SK-N-SH treated with all-trans-retinoic acid at 6 μM for 48 hours (cell line): ENCODE data around the gene VTA1.

Source experiments
- ATAC-seq: fragments of 200-7000 bp; cut with Tn5 transposase; 3 replicates; pipeline ENCODE4 v1.9.1; 2020; ENCODE audit warnings: mild to moderate bottlenecking, moderate library complexity
- BACH2 ChIP-seq: fragments of 250-450 bp; sonication (Bioruptor Pico); IDR thresholded peaks from 2 replicates; pipeline ENCODE4 v1.9.0; 2021; ENCODE audit warnings: mild to moderate bottlenecking, borderline replicate concordance
- CSDC2 ChIP-seq: fragments of 250-450 bp; sonication (Bioruptor Pico); IDR thresholded peaks from 2 replicates; pipeline ENCODE4 v1.5.0; 2020; ENCODE audit warnings: mild to moderate bottlenecking, moderate library complexity
- ESRRG ChIP-seq: fragments of 250-450 bp; sonication (Bioruptor Pico); IDR thresholded peaks from 2 replicates; pipeline ENCODE4 v1.6.1; 2021; ENCODE audit warnings: mild to moderate bottlenecking
- GLIS3 ChIP-seq: fragments of 250-450 bp; sonication (Bioruptor Pico); IDR thresholded peaks from 2 replicates; pipeline ENCODE4 v1.5.0; 2020; ENCODE audit warnings: mild to moderate bottlenecking, moderate library complexity
- ISL1 ChIP-seq: fragments of 250-450 bp; sonication (Bioruptor Pico); IDR thresholded peaks from 2 replicates; pipeline ENCODE4 v2.1.2; 2022; ENCODE audit warnings: mild to moderate bottlenecking, moderate library complexity
- OSR1 ChIP-seq: fragments of 250-450 bp; sonication (Bioruptor Pico); IDR thresholded peaks from 2 replicates; pipeline ENCODE4 v1.8.0; 2022; ENCODE audit warnings: moderate library complexity, mild to moderate bottlenecking, inconsistent platforms
- PPARA ChIP-seq: fragments of 250-450 bp; sonication (Bioruptor Pico); IDR thresholded peaks from 2 replicates; pipeline ENCODE4 v1.5.0; 2020; ENCODE audit warnings: mild to moderate bottlenecking, borderline replicate concordance
- RARB ChIP-seq: fragments of 250-450 bp; sonication (Bioruptor Pico); IDR thresholded peaks from 2 replicates; pipeline ENCODE4 v1.8.0; 2021; ENCODE audit warnings: mild to moderate bottlenecking, moderate library complexity
- SNAI2 ChIP-seq: fragments of 250-450 bp; sonication (Bioruptor Pico); IDR thresholded peaks from 2 replicates; pipeline ENCODE4 v1.5.0; 2020; ENCODE audit warnings: mild to moderate bottlenecking, moderate library complexity
- TCF4 ChIP-seq: fragments of 250-450 bp; sonication (Bioruptor Pico); IDR thresholded peaks from 2 replicates; pipeline ENCODE4 v1.8.0; 2021; ENCODE audit warnings: mild to moderate bottlenecking, moderate library complexity, borderline replicate concordance
- TOX ChIP-seq: fragments of 250-450 bp; sonication (Bioruptor Pico); IDR thresholded peaks from 2 replicates; pipeline ENCODE4 v1.8.0; 2021; ENCODE audit warnings: mild to moderate bottlenecking, moderate library complexity, borderline replicate concordance
- TSHZ2 ChIP-seq: fragments of 250-450 bp; sonication (Bioruptor Pico); IDR thresholded peaks from 2 replicates; pipeline ENCODE4 v1.5.0; 2020; ENCODE audit warnings: mild to moderate bottlenecking, moderate library complexity
- ZC3H10 ChIP-seq: fragments of 250-450 bp; sonication (Bioruptor Pico); IDR thresholded peaks from 2 replicates; pipeline ENCODE4 v1.5.1; 2021; ENCODE audit warnings: mild to moderate bottlenecking, moderate library complexity
- ZFP3 ChIP-seq: fragments of 250-450 bp; sonication (Bioruptor Pico); IDR thresholded peaks from 2 replicates; pipeline ENCODE4 v1.5.0; 2020; ENCODE audit warnings: mild to moderate bottlenecking, moderate library complexity
- ZNF565 ChIP-seq: fragments of 450-650 bp; formaldehyde crosslinking; conservative IDR thresholded peaks from 2 replicates; pipeline ENCODE4 v1.5.0; 2020; ENCODE audit warnings: low read depth, mild to moderate bottlenecking, moderate library complexity
- ZNF70 ChIP-seq: fragments of 450-650 bp; formaldehyde crosslinking; IDR thresholded peaks from 2 replicates; pipeline ENCODE4 v1.5.0; 2020; ENCODE audit warnings: mild to moderate bottlenecking, moderate library complexity
- ZNF8 ChIP-seq: fragments of 450-650 bp; formaldehyde crosslinking; IDR thresholded peaks from 2 replicates; pipeline ENCODE4 v1.5.0; 2020; ENCODE audit warnings: mild to moderate bottlenecking, moderate library complexity
- TF ChIP-seq, protein P1 (sequence below): fragments of 250-450 bp; sonication (Bioruptor Pico); IDR thresholded peaks from 2 replicates; pipeline ENCODE4 v1.8.0; 2020; ENCODE audit warnings: mild to moderate bottlenecking, moderate library complexity, borderline replicate concordance
- TF ChIP-seq, protein P2 (sequence below): fragments of 250-450 bp; sonication (Bioruptor Pico); IDR thresholded peaks from 2 replicates; pipeline ENCODE4 v1.5.1; 2020; ENCODE audit warnings: low read depth, mild to moderate bottlenecking, moderate library complexity
- TF ChIP-seq, protein P3 (sequence below): fragments of 250-450 bp; sonication (Bioruptor Pico); IDR thresholded peaks from 2 replicates; pipeline ENCODE4 v1.5.1; 2021; ENCODE audit warnings: mild to moderate bottlenecking, moderate library complexity

The VTA1 gene

DNA sequence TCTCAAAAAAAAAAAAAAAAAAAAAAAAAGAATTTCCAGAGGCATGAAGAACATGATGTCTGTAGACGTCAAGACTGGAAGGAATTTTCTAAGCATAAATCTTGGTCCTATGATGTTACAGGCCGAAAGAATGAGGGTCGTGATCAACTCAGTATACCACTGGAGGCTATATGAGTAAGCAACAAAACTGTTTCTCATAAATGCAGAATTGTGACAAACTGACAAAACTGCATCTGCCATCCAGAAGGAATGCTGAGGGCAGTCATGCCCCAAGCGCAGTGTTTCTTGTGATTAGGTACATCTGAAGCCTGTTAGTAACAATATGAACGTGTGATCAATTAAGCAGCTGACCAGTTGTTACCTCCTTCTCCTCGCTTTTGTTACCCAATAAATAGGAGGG, 111.2 kb downstream of the VTA1 start:
- TF ChIP-seq, protein P1, sequence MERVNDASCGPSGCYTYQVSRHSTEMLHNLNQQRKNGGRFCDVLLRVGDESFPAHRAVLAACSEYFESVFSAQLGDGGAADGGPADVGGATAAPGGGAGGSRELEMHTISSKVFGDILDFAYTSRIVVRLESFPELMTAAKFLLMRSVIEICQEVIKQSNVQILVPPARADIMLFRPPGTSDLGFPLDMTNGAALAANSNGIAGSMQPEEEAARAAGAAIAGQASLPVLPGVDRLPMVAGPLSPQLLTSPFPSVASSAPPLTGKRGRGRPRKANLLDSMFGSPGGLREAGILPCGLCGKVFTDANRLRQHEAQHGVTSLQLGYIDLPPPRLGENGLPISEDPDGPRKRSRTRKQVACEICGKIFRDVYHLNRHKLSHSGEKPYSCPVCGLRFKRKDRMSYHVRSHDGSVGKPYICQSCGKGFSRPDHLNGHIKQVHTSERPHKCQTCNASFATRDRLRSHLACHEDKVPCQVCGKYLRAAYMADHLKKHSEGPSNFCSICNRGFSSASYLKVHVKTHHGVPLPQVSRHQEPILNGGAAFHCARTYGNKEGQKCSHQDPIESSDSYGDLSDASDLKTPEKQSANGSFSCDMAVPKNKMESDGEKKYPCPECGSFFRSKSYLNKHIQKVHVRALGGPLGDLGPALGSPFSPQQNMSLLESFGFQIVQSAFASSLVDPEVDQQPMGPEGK (CRISPR knock-in tag) = no peak
- TF ChIP-seq TOX (CRISPR knock-in tag) = no peak
- TF ChIP-seq BACH2 (CRISPR knock-in tag) = no peak
- no peak for TF ChIP-seq RARB
- no peak for TF ChIP-seq ZNF8 (CRISPR knock-in tag)
- TF ChIP-seq, protein P2, sequence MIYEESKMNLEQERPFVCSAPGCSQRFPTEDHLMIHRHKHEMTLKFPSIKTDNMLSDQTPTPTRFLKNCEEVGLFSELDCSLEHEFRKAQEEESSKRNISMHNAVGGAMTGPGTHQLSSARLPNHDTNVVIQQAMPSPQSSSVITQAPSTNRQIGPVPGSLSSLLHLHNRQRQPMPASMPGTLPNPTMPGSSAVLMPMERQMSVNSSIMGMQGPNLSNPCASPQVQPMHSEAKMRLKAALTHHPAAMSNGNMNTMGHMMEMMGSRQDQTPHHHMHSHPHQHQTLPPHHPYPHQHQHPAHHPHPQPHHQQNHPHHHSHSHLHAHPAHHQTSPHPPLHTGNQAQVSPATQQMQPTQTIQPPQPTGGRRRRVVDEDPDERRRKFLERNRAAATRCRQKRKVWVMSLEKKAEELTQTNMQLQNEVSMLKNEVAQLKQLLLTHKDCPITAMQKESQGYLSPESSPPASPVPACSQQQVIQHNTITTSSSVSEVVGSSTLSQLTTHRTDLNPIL (CRISPR knock-in tag) = no peak
- no peak for TF ChIP-seq OSR1 (CRISPR knock-in tag)
- TF ChIP-seq SNAI2 (CRISPR knock-in tag) = no peak
- no peak for ATAC-seq

DNA sequence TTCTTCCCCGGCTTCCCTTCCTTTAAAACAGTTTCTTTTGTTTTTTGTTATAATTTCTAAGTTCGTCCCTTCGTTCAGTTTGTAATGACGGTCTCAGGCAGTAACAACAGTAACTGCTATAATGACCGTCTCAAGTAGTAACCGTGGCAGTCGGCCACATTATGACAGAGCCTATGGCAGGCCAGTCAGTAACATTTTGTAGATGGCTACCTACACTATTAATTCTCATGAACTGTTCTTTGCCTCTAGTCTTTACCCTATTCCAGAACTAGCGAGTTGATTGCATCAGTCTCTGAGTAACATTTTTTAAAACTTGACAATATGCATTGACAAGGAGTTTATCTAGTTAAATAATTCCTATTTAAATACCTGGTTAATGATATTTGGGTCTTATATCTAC, 111.7 kb downstream of the VTA1 start:
- TF ChIP-seq ESRRG (CRISPR knock-in tag) (no peak), RARB (no peak)

DNA sequence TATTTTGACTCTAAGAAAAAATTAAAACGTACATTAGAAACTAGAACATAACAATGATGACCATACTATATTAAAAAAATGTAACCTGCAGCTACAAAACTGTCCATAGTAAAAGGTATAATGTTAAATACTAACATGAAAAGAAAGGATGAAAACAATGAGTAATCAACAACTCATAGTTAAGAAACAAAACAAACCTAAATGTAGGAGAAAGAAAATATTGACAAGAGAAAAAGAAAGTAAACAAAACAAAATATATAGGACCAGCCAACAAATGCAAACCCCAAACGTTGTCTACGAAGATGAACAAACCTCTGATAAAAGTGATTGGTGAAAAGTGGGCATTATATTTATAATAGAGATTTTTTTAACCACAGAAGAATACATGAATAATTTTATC, 113.7 kb downstream of the VTA1 start:
- TF ChIP-seq BACH2 (CRISPR knock-in tag) = no peak
- TF ChIP-seq TSHZ2 = no peak
- TF ChIP-seq ZNF565 (CRISPR knock-in tag) = no peak
- no peak for TF ChIP-seq ESRRG (CRISPR knock-in tag)
- TF ChIP-seq ZFP3 (CRISPR knock-in tag) = no peak
- no peak for TF ChIP-seq TOX (CRISPR knock-in tag)
- TF ChIP-seq ZNF8 (CRISPR knock-in tag) = no peak
- no peak for TF ChIP-seq CSDC2
- no peak for TF ChIP-seq RARB
- TF ChIP-seq, protein P2 (CRISPR knock-in tag) = no peak
- no peak for TF ChIP-seq PPARA (CRISPR knock-in tag)
- TF ChIP-seq ISL1 (CRISPR knock-in tag) = no peak
- no peak for TF ChIP-seq OSR1 (CRISPR knock-in tag)
- no peak for TF ChIP-seq ZNF70 (CRISPR knock-in tag)
- no peak for TF ChIP-seq ZC3H10 (CRISPR knock-in tag)
- TF ChIP-seq, protein P1 (CRISPR knock-in tag) = no peak
- no peak for ATAC-seq

More for the DNA sequence above, 111.7 kb downstream of the VTA1 start:
- no peak for ATAC-seq

GRCh38 chr6:142262231-142262630, 115.2 kb downstream of the VTA1 start:
- no peak for ATAC-seq
- TF ChIP-seq ZNF70 (CRISPR knock-in tag) = no peak

DNA sequence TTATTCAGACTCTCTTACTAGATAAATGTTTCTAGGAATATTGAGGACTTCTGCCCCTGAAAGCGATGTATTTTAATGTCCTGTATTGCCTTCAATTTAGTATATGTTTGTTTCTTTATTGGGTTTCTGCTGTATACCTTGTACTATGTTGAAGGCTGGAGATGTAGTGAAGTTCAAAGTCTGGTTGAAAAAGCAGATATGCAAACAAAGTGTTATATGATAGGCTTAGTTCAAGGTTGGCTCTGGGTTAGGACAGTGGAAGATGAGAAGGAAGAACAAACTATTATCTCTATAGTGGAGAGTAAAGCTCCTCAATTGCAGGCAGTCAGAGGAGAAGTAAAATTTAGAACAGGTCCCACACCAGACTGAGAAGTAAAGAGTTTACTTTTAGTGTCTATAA, 118.4 kb downstream of the VTA1 start:
- TF ChIP-seq OSR1 (CRISPR knock-in tag) (no peak), ESRRG (CRISPR knock-in tag) (no peak), TCF4 (CRISPR knock-in tag) (no peak), GLIS3 (CRISPR knock-in tag) (no peak), ZNF565 (CRISPR knock-in tag) (no peak)
- TF ChIP-seq, protein P3, sequence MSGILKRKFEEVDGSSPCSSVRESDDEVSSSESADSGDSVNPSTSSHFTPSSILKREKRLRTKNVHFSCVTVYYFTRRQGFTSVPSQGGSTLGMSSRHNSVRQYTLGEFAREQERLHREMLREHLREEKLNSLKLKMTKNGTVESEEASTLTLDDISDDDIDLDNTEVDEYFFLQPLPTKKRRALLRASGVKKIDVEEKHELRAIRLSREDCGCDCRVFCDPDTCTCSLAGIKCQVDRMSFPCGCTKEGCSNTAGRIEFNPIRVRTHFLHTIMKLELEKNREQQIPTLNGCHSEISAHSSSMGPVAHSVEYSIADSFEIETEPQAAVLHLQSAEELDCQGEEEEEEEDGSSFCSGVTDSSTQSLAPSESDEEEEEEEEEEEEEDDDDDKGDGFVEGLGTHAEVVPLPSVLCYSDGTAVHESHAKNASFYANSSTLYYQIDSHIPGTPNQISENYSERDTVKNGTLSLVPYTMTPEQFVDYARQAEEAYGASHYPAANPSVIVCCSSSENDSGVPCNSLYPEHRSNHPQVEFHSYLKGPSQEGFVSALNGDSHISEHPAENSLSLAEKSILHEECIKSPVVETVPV (CRISPR knock-in tag) = no peak
- TF ChIP-seq, all 23 proteins: peak for 0
- ATAC-seq = no peak
